GM21447 (cell line): ENCODE data around the gene ANKRD12.
A peak's percentile ranks its signal among the peaks of the same experiment; 100 is the strongest.
"Not testable (repeated sequence)": the region's sequence is repeated elsewhere in the genome, so short reads cannot be mapped to it uniquely, and the experiment has no call there.

ENCODE experiments used
- ATAC-seq: cut with Tn5 transposase; IDR thresholded peaks from one replicate; pipeline ENCODE4 v1.9.1; 2021; ENCODE audit not compliant: unreplicated experiment

ANKRD12 gene

GRCh38 chr18:9140381-9140780, 3.8 kb downstream of the ANKRD12 start:
- no peak for ATAC-seq

- ATAC-seq, result no peak
Measured at GRCh38 chr18:9140984-9141383, 4.4 kb downstream of the ANKRD12 start.

GRCh38 chr18:9146224-9146623, 9.6 kb downstream of the ANKRD12 start:
- no peak for ATAC-seq

- peak; percentile 53 for ATAC-seq
Measured at GRCh38 chr18:9147440-9148202, 11.0 kb downstream of the ANKRD12 start.

GRCh38 chr18:9148203-9148552, 11.6 kb downstream of the ANKRD12 start:
- no peak for ATAC-seq

- no peak for ATAC-seq
Measured at GRCh38 chr18:9150121-9150520, 13.5 kb downstream of the ANKRD12 start.

GRCh38 chr18:9153256-9153655, 16.7 kb downstream of the ANKRD12 start:
- ATAC-seq, result no peak

GRCh38 chr18:9156604-9157249, 20.1 kb downstream of the ANKRD12 start:
- ATAC-seq, result no peak

GRCh38 chr18:9157806-9158205, 21.2 kb downstream of the ANKRD12 start:
- no peak for ATAC-seq

- ATAC-seq, result no peak
Measured at GRCh38 chr18:9160014-9160413, 23.4 kb downstream of the ANKRD12 start.

GRCh38 chr18:9162663-9163062, 26.1 kb downstream of the ANKRD12 start:
- not testable (repeated sequence) for ATAC-seq

- ATAC-seq, result not testable (repeated sequence)
Measured at GRCh38 chr18:9164149-9164548, 27.6 kb downstream of the ANKRD12 start.

GRCh38 chr18:9165883-9166282, 29.3 kb downstream of the ANKRD12 start:
- not testable (repeated sequence) for ATAC-seq

- not testable (repeated sequence) for ATAC-seq
Measured at GRCh38 chr18:9169515-9169914, 32.9 kb downstream of the ANKRD12 start.

- ATAC-seq, result not testable (repeated sequence)
Measured at GRCh38 chr18:9171919-9172318, 35.3 kb downstream of the ANKRD12 start.

- no peak for ATAC-seq
Measured at GRCh38 chr18:9172506-9173127, 36.0 kb downstream of the ANKRD12 start.

- no peak for ATAC-seq
Measured at GRCh38 chr18:9173770-9174233, 37.2 kb downstream of the ANKRD12 start.

- ATAC-seq, result no peak
Measured at GRCh38 chr18:9174302-9174701, 37.7 kb downstream of the ANKRD12 start.

- ATAC-seq, result no peak
Measured at GRCh38 chr18:9175115-9175514, 38.5 kb downstream of the ANKRD12 start.

- ATAC-seq, result no peak
Measured at GRCh38 chr18:9177031-9177430, 40.5 kb downstream of the ANKRD12 start.

GRCh38 chr18:9177466-9177865, 40.9 kb downstream of the ANKRD12 start:
- no peak for ATAC-seq

- ATAC-seq, result no peak
Measured at GRCh38 chr18:9178557-9178956, 42.0 kb downstream of the ANKRD12 start.
